Measurements from ENCODE around the gene DNAJC10.

The DNAJC10 gene

GRCh38 chr2:182833084-182833854 is 117.2 kb downstream of the DNAJC10 start:
- DNase-seq = no peak

- DNase-seq = no peak
Observed at GRCh38 chr2:182834293-182834692, 118.2 kb downstream of the DNAJC10 start.

- no peak for DNase-seq
Observed at GRCh38 chr2:182836451-182836850, 120.4 kb downstream of the DNAJC10 start.

All from nucleus accumbens (tissue), 56 donors.